Measurements from ENCODE around the gene C19orf25. TPM values are rescaled to one million over a fixed set of nuclear protein-coding genes. Genes with fewer than 3 reads are reported as not detected.

The C19orf25 gene
- total and polyA plus RNA-seq, 2 of the 13 experiments (the other 11 are each of a cell fraction or from before 2014, with no cell fraction given), result 14.2 to 32.4 TPM

- peak; percentile 56; the same call in 1 of the 2 replicates for TF ChIP-seq HINFP (CRISPR knock-in tag; IDR thresholded peaks at IDR 0.05; ENCODE audit: low read depth)
- TF ChIP-seq FOSL1 (CRISPR knock-in tag; IDR thresholded peaks at IDR 0.05; ENCODE audit: borderline replicate concordance), result peak; percentile 78; the same call in 1 of the 2 replicates
- no peak for TF ChIP-seq RORA (CRISPR knock-in tag; IDR thresholded peaks at IDR 0.05)
- TF ChIP-seq ZNF350 (CRISPR knock-in tag; IDR thresholded peaks at IDR 0.05; ENCODE audit: borderline replicate concordance, low read depth), result 0 out of 2 replicates have a peak, but pooled peaks have one; percentile 23
- peak; percentile 66; the same call in 1 of the 2 replicates for TF ChIP-seq ZSCAN21 (CRISPR knock-in tag; IDR thresholded peaks at IDR 0.05; ENCODE audit: borderline replicate concordance)
- TF ChIP-seq ZNF670 (CRISPR knock-in tag; IDR thresholded peaks at IDR 0.05; ENCODE audit: borderline replicate concordance), result no peak
- no peak for TF ChIP-seq ONECUT2 (CRISPR knock-in tag; IDR thresholded peaks at IDR 0.05)
- TF ChIP-seq NFAT5 (CRISPR knock-in tag; IDR thresholded peaks at IDR 0.05), result 0 out of 2 replicates have a peak, but pooled peaks have one; percentile 26
- 0 out of 2 replicates have a peak, but pooled peaks have one; percentile 17 for TF ChIP-seq ZBTB43 (CRISPR knock-in tag; conservative IDR thresholded peaks at IDR 0.05)
- TF ChIP-seq ZNF740 (CRISPR knock-in tag; IDR thresholded peaks at IDR 0.05), result 0 out of 2 replicates have a peak, but pooled peaks have one; percentile 43
- peak; percentile 44; the same call in 1 of the 2 replicates for TF ChIP-seq MED1 (CRISPR knock-in tag; IDR thresholded peaks at IDR 0.05)
- TF ChIP-seq ZNF747 (CRISPR knock-in tag; IDR thresholded peaks at IDR 0.05; ENCODE audit: borderline replicate concordance), result no peak
- TF ChIP-seq TFDP2 (CRISPR knock-in tag; IDR thresholded peaks at IDR 0.05), result peak; percentile 52; the same call in 1 of the 2 replicates
- TF ChIP-seq XRCC5 (optimal IDR thresholded peaks at IDR 0.05; ENCODE audit: low read length), result peak; percentile 81
- TF ChIP-seq ZBTB14 (CRISPR knock-in tag; IDR thresholded peaks at IDR 0.05), result peak; percentile 69; the same call in 1 of the 2 replicates
Measured at GRCh38 chr19:1445185-1445931, 33.7 kb downstream of the C19orf25 start (continued).
